ENCODE results near the gene PCNT.
A peak's percentile ranks its signal among the peaks of the same experiment; 100 is the strongest.

PCNT gene, protein sequence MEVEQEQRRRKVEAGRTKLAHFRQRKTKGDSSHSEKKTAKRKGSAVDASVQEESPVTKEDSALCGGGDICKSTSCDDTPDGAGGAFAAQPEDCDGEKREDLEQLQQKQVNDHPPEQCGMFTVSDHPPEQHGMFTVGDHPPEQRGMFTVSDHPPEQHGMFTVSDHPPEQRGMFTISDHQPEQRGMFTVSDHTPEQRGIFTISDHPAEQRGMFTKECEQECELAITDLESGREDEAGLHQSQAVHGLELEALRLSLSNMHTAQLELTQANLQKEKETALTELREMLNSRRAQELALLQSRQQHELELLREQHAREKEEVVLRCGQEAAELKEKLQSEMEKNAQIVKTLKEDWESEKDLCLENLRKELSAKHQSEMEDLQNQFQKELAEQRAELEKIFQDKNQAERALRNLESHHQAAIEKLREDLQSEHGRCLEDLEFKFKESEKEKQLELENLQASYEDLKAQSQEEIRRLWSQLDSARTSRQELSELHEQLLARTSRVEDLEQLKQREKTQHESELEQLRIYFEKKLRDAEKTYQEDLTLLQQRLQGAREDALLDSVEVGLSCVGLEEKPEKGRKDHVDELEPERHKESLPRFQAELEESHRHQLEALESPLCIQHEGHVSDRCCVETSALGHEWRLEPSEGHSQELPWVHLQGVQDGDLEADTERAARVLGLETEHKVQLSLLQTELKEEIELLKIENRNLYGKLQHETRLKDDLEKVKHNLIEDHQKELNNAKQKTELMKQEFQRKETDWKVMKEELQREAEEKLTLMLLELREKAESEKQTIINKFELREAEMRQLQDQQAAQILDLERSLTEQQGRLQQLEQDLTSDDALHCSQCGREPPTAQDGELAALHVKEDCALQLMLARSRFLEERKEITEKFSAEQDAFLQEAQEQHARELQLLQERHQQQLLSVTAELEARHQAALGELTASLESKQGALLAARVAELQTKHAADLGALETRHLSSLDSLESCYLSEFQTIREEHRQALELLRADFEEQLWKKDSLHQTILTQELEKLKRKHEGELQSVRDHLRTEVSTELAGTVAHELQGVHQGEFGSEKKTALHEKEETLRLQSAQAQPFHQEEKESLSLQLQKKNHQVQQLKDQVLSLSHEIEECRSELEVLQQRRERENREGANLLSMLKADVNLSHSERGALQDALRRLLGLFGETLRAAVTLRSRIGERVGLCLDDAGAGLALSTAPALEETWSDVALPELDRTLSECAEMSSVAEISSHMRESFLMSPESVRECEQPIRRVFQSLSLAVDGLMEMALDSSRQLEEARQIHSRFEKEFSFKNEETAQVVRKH (N-terminal part only)

DNA sequence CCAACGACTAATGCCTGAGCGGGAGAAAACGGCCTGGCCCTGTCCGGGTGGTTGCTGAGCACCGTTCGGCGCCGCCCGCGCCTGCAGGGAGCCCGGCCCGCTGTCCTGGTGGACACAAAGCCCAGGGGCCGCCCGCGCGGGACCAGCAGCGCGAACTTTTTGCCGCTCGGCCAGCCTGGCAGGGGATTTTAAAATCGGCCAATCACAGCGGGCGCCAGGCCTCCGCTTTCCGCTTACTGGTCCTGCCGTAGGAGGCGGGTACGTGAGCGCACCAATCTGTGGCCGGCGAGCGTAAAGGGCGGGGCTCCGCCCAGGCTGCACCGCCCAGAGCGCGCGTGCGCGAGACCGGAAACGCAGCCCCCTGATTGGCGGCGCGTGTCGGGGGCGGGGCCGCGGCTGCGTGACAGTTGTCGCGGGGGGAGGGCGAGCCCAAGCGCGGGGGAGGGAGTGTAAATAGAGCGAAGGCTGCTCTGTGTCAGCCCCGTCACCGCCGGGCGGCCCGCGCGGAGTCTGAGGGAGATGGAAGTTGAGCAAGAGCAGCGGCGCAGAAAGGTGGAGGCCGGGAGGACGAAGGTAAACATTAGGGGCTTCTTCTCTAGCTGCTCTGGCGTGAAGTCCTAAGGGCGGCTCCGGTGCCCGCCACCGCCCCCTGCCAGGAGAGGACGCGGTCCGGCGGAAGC lies at the start of gene PCNT, which contains the start of gene C21orf58:
Gene PCNT, plus strand, starts transcription at position 447 of the 680 bp plus-strand sequence. Its CDS starts 73 bp downstream, at position 520.
Gene C21orf58, minus strand, starts transcription at position 161 of the 680 bp plus-strand sequence. CDS start 1,132 bp downstream, outside the sequence.
- peak; percentile 99 for DNase-seq

DNA sequence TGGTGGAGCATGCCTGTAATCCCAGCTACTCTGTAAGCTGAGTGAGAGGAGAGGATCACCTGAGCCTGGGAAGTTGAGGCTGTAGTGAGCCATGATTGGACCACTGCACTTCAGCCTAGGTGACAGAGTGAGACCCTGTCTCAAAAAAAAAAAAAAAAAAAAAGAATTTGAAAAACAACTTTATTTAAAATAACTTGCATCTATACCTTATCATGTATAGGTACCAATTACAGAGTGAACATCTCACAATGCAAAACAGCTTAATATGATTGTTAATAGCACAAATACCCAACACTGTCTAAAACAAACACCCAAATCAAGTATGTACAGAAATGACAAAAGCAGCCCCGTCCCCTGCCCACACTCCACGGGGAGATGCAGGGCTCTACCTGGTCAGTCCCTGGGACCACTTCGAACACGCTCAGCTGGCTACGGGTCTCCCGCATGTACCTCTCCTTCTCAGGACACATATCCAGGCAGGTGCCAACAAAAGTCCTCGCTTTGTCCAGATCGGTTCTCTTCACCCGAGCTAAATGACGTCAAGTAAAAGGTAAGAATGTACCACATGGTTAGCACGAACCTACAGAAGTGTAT lies 49.1 kb upstream of the PCNT start:
- DNase-seq, result no peak

- DNase-seq, result no peak
These were observed 39.8 kb upstream of the PCNT start for GRCh38 chr21:46284077-46284644.

- no peak for DNase-seq
These were observed 39.2 kb upstream of the PCNT start for GRCh38 chr21:46284733-46285132.

DNA sequence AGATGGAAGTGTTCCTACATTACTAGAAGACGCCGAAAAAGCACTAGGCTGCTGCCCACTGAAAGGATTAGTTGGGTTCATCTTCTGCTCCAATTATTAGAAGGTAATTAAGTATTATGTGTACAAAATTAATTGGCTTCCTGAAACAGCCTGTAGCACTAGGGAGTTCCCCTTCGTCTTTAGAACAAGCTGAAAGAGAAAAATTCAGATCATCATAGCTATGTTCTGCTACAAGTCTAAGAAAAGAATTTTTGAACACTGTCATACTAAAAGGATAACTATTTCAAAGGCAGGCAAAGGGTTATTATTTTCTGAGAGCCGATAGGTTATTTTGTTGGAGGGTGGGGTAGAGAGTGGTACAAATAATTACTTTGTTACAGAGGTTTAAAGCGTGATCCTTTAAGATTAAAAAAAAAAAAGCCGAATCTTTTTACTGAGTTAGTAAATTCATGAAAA lies 38.7 kb upstream of the PCNT start, which contains the start of gene MCM3AP:
Gene MCM3AP, minus strand, starts transcription at position 406 of the 456 bp plus-strand sequence. Its CDS starts 325 bp downstream, at position 81.
- no peak for DNase-seq

DNA sequence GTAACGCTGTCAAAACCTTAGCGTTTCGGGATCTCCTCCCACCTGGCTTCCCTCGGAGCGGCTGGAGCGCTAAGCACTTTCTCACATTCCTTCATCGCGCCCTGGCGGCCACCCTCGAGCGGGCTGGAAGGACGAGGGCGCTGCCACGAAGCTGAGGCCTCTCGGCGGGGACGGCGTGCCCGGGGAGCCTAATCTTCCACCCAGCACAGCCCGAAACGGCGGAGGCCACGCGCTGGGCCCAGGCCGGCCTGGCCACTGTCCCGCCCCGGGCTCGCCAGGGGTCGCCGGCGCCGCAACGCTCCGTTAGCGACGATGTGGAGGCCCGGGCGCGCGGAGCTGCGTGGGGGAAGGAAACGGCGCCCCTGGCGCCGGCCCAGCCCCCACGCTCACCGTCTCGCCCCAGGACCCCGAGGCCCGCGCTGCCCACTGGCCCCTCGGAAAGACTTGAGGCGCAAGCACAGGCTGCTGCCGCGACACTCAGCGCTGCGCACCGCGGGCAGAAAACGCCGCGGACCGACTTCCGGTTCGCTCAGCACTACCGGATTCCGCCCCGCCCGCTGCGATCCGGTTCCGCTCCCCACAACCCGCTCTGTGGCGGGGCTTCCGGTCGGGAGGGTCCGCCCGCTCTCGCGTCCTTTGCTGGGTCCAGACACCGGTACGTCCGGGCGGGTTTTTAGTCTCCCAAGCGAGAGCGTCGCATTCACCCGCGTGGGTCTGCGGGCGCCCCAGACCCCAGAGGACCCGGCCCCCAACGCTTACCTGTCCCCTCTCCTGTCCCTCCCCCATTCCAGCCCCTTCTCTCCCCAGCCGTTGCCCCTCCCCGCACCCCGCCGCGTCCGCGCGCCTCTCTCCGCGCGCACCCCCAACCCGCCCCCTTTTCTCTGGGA lies 38.0 kb upstream of the PCNT start, which contains the start of gene YBEY:
Gene YBEY, plus strand, starts transcription at position 582 of the 887 bp plus-strand sequence. CDS start 572 bp downstream, outside the sequence.
- DNase-seq, result peak; percentile 91

GRCh38 chr21:46286648-46287002 lies 37.3 kb upstream of the PCNT start:
- no peak for DNase-seq

GRCh38 chr21:46287541-46287940 lies 36.4 kb upstream of the PCNT start:
- no peak for DNase-seq

DNA sequence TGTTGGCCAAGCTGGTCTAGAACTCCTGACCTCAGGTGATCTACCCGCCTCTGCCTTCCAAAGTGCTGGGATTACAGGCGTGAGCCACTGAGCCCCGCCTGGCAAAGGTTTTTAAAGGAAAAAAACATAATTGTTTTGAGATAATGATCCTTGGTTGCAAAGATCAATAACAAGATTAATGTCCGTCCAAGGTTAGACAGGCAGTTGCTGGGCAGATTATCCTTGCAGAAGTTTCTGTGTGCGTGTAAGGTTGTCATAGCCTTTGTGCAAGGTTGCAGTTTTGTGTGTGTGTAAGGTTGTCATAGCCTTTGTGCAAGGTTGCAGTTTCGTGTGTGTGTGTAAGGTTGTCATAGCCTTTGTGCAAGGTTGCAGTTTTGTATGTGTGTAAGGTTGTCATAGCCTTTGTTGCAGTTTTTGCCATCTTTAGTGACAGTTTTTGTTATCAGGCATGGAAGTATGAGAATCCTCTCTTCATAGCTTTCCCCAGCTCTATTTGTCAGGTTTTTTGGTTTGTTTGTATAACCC lies 34.2 kb upstream of the PCNT start:
- DNase-seq, result no peak

DNA sequence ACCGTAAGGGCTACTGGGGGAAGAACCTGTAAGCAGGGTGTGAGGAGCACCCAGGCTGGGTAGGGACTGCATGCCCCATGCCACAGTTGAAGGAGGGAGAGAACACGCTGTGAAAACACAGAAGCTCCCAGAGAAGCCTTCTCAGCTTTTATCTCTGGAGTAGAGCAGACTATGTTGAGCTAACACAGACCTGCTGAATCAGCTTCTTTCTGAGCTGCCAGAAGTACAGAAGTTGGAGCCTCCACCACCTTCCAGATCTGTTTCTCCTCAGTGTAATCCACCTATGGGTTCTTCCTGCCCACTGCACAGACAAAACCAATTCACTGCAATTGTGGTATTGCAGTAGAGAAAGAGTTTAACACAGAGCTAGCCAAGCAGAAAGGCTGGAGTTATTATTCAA lies 32.4 kb upstream of the PCNT start:
- DNase-seq, result no peak

DNA sequence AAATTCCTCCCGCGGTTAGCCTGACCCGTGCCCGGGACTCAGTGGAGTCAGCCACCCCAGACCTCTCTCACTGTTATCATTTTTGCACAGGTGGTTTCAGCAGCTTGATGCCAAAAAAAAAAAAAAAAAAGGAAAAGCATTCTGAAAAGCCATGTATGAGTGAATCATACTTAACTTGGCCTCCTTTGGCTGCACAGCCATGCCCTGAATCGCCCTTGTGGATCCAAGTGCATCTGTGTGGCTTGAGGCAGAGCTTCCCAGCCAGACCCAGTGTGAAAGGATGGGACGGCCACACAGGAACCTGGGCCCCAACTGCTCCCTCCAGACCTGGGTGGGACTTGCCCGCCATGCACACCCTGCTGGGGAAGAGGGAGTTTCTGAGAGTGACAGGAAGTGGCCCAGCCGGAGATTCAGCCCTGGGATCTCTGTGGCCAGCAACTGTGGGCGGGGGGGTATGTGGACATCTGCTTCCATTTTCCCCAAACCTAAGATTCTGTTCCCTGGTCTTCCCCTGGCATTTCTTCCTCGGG lies 29.2 kb upstream of the PCNT start:
- no peak for DNase-seq

DNA sequence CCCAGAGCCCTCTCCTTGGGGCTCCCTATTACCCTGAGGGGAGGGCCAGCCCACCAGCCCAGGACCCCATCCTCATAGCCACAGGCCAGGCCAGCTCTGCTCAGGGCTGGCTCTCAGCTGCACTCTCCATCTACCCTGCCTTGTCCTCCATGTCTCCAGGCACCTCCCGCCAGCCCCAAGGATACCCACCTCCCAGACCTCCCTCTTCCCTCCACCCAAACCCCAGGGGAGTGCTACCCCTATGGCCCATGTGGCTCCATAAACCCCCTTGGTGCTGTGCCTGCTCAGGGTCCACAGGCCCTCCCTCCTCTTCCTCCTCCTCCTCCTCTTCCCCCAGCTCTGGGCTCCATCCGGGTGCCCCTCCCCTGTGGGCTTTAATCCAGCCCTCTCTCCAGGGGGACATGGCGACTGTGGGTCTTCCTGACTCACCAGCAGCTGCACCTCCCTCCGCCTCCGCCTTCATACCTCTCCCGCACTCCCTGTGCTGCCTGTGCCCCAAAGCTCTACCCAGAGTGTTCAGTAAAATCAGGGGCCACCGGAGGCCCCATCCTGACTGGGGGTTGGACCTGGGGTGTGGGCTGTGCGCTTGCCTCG lies 28.7 kb upstream of the PCNT start:
- no peak for DNase-seq

GRCh38 chr21:46295996-46296752 lies 27.8 kb upstream of the PCNT start:
- DNase-seq, result no peak

- DNase-seq, result no peak
These were observed 26.4 kb upstream of the PCNT start for GRCh38 chr21:46297338-46298271.

- DNase-seq, result no peak
These were observed 24.8 kb upstream of the PCNT start for GRCh38 chr21:46299167-46299566.

- no peak for DNase-seq
These were observed 22.2 kb upstream of the PCNT start for GRCh38 chr21:46301759-46302158.

DNA sequence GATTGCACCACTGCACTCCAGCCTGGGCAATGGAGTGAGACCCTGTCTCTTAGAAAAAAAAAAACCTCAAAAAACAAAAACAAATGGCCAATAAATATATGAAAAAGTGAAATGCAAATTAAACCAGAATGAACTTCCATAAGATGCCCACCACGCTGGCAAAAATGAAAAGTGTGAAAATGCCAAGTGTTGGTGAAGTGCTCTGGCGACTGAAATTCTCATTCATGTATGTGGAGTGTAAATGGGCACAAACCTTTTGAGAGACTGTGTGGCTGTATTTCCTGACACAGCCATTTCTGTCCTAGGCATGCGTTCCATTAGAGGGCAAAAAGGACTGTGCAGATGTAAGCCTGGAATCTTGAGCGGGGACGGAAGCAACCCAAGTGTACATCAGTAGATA lies 19.5 kb upstream of the PCNT start:
- DNase-seq, result no peak
